Measurements from ENCODE around the gene ZNF362.

ZNF362 gene

GRCh38 chr1:33316601-33317000, 60.3 kb downstream of the ZNF362 start:
- no peaks in the 10 kb centered on the region; the same call in 1 of the 2 replicates for H3K27me3 ChIP-seq (replicated peaks; ENCODE audit: control insufficient read depth, insufficient read depth, low read length)
- no peak overlapping the region for H3K4me3 ChIP-seq (replicated peaks; ENCODE audit: low read depth, low read length)
- H3K36me3 ChIP-seq (ENCODE audit: control insufficient read depth, insufficient read depth, low read length) = no peaks in the 10 kb centered on the region
- TF ChIP-seq CTCF (IDR thresholded peaks at IDR 0.05; ENCODE audit: insufficient read depth, low read length, poor library complexity, severe bottlenecking) = no peak
- DNase-seq (ENCODE audit: extremely low read depth, insufficient read length) = no peak

GRCh38 chr1:33317354-33317753, 61.1 kb downstream of the ZNF362 start:
- no peaks in the 10 kb centered on the region for H3K36me3 ChIP-seq (ENCODE audit: control insufficient read depth, insufficient read depth, low read length)
- TF ChIP-seq CTCF (IDR thresholded peaks at IDR 0.05; ENCODE audit: insufficient read depth, low read length, poor library complexity, severe bottlenecking) = no peak
- H3K4me3 ChIP-seq (replicated peaks; ENCODE audit: low read depth, low read length) = no peak overlapping the region
- no peaks in the 10 kb centered on the region; the same call in 1 of the 2 replicates for H3K27me3 ChIP-seq (replicated peaks; ENCODE audit: control insufficient read depth, insufficient read depth, low read length)
- no peak for DNase-seq (ENCODE audit: extremely low read depth, insufficient read length)

- no peak overlapping the region for H3K4me3 ChIP-seq (replicated peaks; ENCODE audit: low read depth, low read length)
- no peaks in the 10 kb centered on the region; the same call in 1 of the 2 replicates for H3K36me3 ChIP-seq (ENCODE audit: control insufficient read depth, insufficient read depth, low read length)
- DNase-seq (ENCODE audit: extremely low read depth, insufficient read length) = no peak
- TF ChIP-seq CTCF (IDR thresholded peaks at IDR 0.05; ENCODE audit: insufficient read depth, low read length, poor library complexity, severe bottlenecking) = no peak
- no peaks in the 10 kb centered on the region; the same call in 1 of the 2 replicates for H3K27me3 ChIP-seq (replicated peaks; ENCODE audit: control insufficient read depth, insufficient read depth, low read length)
Observed at GRCh38 chr1:33317946-33318345, 61.7 kb downstream of the ZNF362 start.

- Histone ChIP-seq H3K27me3 (replicated peaks; ENCODE audit: control insufficient read depth, insufficient read depth, low read length) (no peaks in the 10 kb centered on the region; the same call in 1 of the 2 replicates), H3K36me3 (ENCODE audit: control insufficient read depth, insufficient read depth, low read length) (peaks cover 4% of the 10 kb centered on the region), H3K4me3 (replicated peaks; ENCODE audit: low read depth, low read length) (no peak overlapping the region)
- no peak for TF ChIP-seq CTCF (IDR thresholded peaks at IDR 0.05; ENCODE audit: insufficient read depth, low read length, poor library complexity, severe bottlenecking)
- DNase-seq (ENCODE audit: extremely low read depth, insufficient read length) = no peak
Observed at GRCh38 chr1:33319186-33319948, 63.1 kb downstream of the ZNF362 start.

GRCh38 chr1:33319949-33320618, 63.8 kb downstream of the ZNF362 start:
- Histone ChIP-seq H3K4me3 (replicated peaks; ENCODE audit: low read depth, low read length) (no peak overlapping the region), H3K27me3 (replicated peaks; ENCODE audit: control insufficient read depth, insufficient read depth, low read length) (no peaks in the 10 kb centered on the region; the same call in 1 of the 2 replicates), H3K36me3 (ENCODE audit: control insufficient read depth, insufficient read depth, low read length) (peaks cover 5% of the 10 kb centered on the region)
- no peak for DNase-seq (ENCODE audit: extremely low read depth, insufficient read length)
- TF ChIP-seq CTCF (IDR thresholded peaks at IDR 0.05; ENCODE audit: insufficient read depth, low read length, poor library complexity, severe bottlenecking) = no peak

All from GM06990 (cell line).